ENCODE measurements around the gene CLN5. TPM values are rescaled to one million over a fixed set of nuclear protein-coding genes. Genes with fewer than 3 reads are reported as not detected.

The CLN5 gene
- total and polyA plus RNA-seq, 2 of the 13 experiments (the other 11 are each of a cell fraction or from before 2014, with no cell fraction given), result 10.1 to 13.7 TPM

DNA sequence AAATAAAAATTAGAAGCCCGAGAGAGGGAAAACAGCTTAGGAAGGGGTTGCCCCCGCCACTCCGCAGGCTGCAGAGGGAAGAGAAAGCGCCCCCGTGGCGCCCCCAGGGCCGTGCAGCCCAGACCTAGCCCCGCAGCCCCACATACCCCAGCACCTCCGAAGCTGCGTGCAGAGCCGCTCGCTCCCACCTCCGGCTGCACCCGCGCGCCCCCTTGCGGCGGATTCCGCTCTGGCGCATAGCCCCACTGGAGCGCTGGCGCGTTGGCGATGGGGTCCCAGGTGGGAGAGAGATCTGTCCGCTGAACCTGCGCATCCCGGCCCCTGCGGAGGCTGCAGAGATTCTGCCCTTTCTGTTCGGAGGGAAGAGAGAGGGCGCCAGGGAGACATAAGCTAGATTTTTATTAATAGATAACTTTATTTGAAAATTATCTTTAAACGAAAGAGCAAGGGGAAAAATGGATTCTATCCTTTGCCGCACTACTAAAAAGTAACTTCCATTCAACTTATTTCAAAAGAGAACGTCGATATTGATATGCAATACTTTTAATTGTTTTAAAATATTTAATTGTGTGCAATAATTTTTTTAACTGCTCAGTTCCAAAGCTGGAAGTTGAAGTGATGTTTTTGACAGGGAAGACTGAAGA, 11.7 kb upstream of the CLN5 start (continued):
- TF ChIP-seq, protein P1, sequence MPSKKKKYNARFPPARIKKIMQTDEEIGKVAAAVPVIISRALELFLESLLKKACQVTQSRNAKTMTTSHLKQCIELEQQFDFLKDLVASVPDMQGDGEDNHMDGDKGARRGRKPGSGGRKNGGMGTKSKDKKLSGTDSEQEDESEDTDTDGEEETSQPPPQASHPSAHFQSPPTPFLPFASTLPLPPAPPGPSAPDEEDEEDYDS (CRISPR knock-in tag; IDR thresholded peaks at IDR 0.05), result 0 out of 2 replicates have a peak, but pooled peaks have one; percentile 28
- TF ChIP-seq ZNF788 (CRISPR knock-in tag; IDR thresholded peaks at IDR 0.05; ENCODE audit: borderline replicate concordance), result peak; percentile 43; the same call in 1 of the 2 replicates
- TF ChIP-seq, protein P2, sequence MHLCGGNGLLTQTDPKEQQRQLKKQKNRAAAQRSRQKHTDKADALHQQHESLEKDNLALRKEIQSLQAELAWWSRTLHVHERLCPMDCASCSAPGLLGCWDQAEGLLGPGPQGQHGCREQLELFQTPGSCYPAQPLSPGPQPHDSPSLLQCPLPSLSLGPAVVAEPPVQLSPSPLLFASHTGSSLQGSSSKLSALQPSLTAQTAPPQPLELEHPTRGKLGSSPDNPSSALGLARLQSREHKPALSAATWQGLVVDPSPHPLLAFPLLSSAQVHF (CRISPR knock-in tag; IDR thresholded peaks at IDR 0.05), result no peak
- TF ChIP-seq XRCC5 (optimal IDR thresholded peaks at IDR 0.05; ENCODE audit: low read length), result peak; percentile 89
- peak; percentile 82 for TF ChIP-seq ZNF331 (CRISPR knock-in tag; IDR thresholded peaks at IDR 0.05)
- TF ChIP-seq, protein P3, sequence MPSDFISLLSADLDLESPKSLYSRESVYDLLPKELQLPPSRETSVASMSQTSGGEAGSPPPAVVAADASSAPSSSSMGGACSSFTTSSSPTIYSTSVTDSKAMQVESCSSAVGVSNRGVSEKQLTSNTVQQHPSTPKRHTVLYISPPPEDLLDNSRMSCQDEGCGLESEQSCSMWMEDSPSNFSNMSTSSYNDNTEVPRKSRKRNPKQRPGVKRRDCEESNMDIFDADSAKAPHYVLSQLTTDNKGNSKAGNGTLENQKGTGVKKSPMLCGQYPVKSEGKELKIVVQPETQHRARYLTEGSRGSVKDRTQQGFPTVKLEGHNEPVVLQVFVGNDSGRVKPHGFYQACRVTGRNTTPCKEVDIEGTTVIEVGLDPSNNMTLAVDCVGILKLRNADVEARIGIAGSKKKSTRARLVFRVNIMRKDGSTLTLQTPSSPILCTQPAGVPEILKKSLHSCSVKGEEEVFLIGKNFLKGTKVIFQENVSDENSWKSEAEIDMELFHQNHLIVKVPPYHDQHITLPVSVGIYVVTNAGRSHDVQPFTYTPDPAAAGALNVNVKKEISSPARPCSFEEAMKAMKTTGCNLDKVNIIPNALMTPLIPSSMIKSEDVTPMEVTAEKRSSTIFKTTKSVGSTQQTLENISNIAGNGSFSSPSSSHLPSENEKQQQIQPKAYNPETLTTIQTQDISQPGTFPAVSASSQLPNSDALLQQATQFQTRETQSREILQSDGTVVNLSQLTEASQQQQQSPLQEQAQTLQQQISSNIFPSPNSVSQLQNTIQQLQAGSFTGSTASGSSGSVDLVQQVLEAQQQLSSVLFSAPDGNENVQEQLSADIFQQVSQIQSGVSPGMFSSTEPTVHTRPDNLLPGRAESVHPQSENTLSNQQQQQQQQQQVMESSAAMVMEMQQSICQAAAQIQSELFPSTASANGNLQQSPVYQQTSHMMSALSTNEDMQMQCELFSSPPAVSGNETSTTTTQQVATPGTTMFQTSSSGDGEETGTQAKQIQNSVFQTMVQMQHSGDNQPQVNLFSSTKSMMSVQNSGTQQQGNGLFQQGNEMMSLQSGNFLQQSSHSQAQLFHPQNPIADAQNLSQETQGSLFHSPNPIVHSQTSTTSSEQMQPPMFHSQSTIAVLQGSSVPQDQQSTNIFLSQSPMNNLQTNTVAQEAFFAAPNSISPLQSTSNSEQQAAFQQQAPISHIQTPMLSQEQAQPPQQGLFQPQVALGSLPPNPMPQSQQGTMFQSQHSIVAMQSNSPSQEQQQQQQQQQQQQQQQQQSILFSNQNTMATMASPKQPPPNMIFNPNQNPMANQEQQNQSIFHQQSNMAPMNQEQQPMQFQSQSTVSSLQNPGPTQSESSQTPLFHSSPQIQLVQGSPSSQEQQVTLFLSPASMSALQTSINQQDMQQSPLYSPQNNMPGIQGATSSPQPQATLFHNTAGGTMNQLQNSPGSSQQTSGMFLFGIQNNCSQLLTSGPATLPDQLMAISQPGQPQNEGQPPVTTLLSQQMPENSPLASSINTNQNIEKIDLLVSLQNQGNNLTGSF (CRISPR knock-in tag; IDR thresholded peaks at IDR 0.05), result no peak
- TF ChIP-seq, protein P4, sequence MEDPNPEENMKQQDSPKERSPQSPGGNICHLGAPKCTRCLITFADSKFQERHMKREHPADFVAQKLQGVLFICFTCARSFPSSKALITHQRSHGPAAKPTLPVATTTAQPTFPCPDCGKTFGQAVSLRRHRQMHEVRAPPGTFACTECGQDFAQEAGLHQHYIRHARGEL (CRISPR knock-in tag; IDR thresholded peaks at IDR 0.05), result no peak
- TF ChIP-seq NFATC3 (CRISPR knock-in tag; IDR thresholded peaks at IDR 0.05), result no peak
- 0 out of 2 replicates have a peak, but pooled peaks have one; percentile 10 for TF ChIP-seq CEBPG (CRISPR knock-in tag; IDR thresholded peaks at IDR 0.05)
- TF ChIP-seq FLYWCH1 (CRISPR knock-in tag; IDR thresholded peaks at IDR 0.05), result no peak
- TF ChIP-seq MEIS2 (CRISPR knock-in tag; IDR thresholded peaks at IDR 0.05), result peak; percentile 47; the same call in 1 of the 2 replicates
- peak; percentile 46; the same call in 1 of the 2 replicates for TF ChIP-seq ZNF501 (CRISPR knock-in tag; IDR thresholded peaks at IDR 0.05)

Measured in HepG2 (cell line).